GM21367 (cell line): Measurements from ENCODE around the gene ABL1.

ENCODE experiments used
- ATAC-seq: cut with Tn5 transposase; IDR thresholded peaks from one replicate; pipeline ENCODE4 v1.9.1; 2021; ENCODE audit not compliant: unreplicated experiment

ABL1 gene

DNA sequence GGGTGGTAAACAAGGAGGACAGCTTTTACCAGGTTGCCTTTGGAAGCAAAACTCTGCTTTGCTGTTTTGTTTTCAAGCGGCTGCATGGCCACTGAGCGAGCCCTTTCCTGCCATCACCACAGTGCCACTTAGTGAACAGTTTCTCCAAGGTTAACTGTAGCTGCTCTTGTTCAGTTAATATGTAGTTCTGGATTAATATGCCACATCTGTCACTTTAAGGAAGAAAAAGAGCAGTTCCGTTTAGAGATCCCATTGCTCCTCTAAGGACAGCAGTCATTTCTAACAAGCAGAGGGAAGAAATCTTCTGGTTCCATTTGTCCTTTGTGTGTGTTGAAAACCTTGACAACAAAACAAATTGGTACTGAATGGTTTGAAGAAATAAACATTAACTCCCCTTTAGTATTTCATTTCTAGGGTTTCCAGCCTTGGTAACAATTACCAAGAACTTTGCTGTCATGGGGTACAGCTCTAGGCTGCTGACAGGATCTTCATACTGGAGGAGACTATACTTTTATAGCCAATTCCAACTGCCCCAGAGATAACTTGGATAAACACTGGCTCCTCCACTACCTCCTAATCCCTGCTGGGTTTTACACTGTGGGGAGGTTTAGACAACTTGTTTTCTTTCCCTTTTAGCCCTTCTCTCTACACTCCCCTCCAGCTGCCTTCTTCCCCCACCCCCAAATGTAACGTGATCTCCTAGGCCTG lies 10.3 kb upstream of the ABL1 start:
- ATAC-seq = no peak

GRCh38 chr9:130825351-130825651 lies 9.8 kb upstream of the ABL1 start:
- no peak for ATAC-seq

- no peak for ATAC-seq
Measured at GRCh38 chr9:130825809-130826208, 9.2 kb upstream of the ABL1 start.

DNA sequence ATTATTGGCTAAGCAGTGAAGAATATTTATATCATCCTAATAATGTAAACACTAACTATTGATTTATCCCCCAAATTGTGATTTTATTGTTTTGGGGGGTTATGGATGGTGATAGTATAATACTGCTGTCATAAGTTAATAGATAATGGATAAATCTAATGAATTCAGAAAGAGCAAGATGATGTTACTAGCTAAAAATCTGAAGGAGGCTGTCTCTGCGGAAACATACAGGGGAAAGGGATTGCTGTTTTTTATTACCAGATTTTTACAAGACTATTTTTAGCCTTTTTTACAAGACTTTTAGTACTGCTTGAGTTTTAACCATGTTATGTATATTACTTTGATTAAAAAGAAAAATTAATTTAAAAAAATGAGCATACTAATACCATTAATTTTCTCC lies 5.3 kb upstream of the ABL1 start:
- ATAC-seq = no peak

DNA sequence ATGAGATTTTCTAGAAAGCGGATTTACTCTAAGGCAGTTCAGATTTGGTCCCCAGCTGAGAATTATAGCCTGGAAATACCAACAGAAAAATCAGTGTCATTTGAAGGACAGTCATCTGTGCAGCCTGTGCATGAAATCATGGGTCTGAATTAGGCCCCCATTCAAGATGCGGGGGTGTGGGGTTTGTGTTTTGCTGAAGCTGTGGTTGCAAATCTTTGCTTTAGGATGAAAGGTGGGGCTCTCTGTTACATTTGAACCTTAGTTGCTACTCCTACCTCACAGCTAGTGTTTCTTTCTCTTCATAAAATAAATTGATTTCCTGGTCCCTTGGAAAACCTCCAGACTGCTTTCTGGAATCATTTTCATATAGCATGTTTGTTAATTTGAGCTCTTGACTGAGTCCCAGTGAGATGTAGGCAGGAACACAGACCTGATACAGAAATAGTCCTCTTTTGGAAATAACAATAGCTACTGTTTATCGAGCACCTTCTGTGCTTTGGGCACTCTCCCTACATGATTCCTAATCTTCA lies 4.8 kb upstream of the ABL1 start:
- ATAC-seq = no peak

GRCh38 chr9:130831077-130831476 lies 4.0 kb upstream of the ABL1 start:
- no peak for ATAC-seq

DNA sequence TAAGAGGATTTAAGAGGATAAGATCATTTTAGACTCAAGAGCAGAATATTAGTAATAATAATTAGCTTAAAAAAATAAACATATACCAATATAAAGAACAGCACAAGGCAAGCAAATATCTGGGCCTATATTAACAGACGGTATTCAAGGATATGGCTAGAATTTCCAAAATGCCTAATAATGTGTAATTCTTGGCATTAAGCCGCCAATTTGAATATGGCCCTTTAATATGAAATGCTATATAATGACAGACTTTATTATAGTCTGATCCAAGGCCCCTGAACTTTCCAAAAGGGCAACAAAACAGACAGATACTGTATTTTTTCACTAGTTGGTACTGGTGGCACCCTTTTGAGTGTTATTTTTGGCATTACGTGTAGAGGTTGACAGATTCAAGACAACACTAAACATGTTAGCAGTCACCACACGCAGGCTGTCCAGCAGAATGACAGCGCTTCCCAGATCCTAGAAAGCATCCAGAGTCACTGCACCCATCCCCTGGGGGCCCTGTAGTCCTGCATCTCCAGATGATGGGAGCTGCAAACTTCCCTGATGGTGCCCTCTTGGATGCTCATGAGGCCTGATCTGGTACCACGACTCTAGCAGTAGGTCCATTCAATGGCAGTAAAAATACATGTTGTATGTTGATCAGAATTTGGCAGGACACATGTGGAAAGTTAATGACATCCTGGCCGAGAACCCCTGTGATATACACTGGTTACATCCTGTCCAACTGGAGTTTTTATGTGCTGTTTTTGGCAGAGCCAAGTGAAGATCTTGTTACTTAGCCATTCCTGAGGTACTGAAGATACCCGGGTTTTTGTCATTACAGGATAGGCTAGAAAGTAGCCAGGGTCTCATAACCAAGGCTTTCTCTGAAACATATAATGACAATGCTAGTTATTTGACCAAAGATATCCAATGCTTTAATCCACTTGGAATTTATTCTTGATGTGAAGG lies 1.7 kb upstream of the ABL1 start:
- ATAC-seq = no peak

- ATAC-seq = no peak
Measured at GRCh38 chr9:130835441-130836298, 616 bp downstream of the ABL1 start.

DNA sequence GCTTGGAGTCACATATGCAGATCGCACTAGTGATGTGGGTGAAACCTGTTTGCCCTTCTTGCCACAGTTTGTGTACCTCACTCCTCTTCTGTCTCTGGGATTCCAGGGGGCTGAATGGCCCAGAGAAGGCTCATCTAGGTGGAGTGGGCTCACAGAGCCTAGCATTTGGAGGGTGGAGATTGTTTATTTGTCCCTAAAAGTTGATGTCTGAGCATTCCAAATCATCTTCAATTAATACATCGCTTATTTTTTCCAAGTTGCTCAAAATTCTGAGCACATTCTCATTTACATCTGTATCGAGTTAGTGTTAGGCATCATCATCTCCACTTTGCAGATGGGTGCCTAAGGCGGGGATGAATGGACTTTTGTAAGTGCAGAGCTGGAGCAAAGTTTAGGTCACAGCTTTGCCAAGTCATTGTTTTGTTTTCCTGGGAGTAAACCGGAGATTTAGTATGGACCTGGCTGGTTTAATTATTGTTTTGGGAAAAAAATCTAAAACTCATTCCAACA lies 2.0 kb downstream of the ABL1 start:
- ATAC-seq = no peak

GRCh38 chr9:130837643-130838042 lies 2.6 kb downstream of the ABL1 start:
- ATAC-seq = no peak

DNA sequence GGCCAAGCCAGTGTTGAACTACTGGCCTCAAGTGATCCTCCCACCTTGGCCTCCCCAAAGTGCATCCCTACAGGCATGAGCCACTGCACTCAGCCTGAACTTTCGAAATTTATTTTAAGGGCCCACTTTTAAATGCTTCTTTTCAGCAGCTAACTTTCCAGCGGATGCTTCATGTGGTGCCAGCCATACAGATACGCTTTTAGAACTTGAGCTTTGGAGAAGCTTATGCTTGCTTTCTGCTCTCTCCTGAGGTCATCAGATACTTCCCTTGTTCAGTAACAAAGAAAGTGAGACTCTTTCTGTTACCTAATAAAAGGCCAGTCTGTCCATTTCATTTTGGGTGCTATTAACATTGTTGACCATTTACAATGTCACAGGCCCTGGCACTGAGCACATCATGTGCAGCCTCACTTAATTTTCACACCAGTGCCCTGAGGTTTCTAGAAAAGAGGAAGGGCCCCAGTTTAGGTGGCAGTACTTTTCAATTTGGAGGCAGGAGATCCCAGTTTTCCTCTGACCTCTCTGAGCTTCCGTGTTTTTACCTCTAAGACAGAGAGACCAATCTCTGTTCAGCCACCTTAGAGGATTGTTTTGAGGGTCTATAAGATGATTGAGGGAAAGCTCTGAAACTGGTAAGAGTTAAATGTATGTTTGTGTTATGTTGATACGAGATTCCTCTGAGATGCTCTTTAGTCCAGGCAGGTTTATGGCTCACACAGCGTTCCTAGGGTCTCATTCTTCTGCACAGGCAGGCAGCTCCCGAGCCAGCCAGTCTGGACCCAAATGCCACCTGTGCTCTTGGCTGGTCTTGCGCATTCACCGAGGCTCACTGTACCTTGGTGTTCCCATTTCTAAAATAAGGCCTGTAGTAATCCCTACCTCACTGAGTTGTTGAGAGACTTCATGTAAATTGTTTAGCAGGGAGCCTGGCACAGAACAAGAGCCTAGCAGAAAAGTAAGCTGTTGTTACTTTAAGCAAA lies 4.4 kb downstream of the ABL1 start:
- no peak for ATAC-seq

DNA sequence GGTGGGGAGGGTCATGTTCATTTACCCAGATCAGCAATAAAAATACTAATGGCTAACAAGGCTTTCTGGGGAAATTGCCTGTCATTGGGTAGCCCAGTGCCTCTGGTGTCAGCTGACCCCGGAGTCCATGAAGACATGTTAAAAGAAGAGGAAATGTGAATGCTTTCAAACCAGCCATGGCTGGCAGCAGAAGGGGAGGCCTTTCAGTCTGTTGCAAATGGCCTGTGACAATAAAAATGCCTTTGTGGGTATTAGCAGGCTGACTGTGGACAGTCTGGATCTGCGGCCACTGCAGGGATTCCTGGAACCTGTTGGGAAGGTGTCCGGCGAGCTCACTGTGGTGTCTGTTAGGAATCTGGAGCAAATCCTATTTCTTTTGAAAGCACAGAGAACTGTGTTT lies 7.5 kb downstream of the ABL1 start:
- ATAC-seq = no peak

- ATAC-seq = no peak
Measured at GRCh38 chr9:130843049-130843908, 8.2 kb downstream of the ABL1 start.

DNA sequence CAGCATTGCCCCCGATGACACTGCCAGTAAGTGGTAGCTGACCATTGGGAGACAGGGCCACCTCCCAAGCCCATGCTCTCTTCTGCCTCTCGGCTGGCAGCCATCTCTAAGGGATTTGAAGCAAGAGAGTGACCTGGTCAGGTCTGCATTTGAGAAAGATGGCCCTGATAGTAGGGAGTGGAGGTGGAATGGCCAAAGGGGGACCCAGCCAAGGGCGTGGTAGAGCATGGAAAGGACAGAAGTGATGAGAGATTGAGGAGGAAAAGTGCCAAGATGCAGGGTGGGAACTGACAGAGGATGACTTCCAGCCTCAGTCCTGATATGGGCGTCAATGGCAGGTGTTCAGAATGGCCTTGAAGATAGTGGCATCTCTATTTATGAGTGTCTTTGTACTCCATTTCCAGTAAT lies 9.0 kb downstream of the ABL1 start:
- ATAC-seq = no peak

GRCh38 chr9:130845254-130845653 lies 10.2 kb downstream of the ABL1 start:
- no peak for ATAC-seq

GRCh38 chr9:130845901-130846481 lies 10.9 kb downstream of the ABL1 start:
- ATAC-seq = no peak

DNA sequence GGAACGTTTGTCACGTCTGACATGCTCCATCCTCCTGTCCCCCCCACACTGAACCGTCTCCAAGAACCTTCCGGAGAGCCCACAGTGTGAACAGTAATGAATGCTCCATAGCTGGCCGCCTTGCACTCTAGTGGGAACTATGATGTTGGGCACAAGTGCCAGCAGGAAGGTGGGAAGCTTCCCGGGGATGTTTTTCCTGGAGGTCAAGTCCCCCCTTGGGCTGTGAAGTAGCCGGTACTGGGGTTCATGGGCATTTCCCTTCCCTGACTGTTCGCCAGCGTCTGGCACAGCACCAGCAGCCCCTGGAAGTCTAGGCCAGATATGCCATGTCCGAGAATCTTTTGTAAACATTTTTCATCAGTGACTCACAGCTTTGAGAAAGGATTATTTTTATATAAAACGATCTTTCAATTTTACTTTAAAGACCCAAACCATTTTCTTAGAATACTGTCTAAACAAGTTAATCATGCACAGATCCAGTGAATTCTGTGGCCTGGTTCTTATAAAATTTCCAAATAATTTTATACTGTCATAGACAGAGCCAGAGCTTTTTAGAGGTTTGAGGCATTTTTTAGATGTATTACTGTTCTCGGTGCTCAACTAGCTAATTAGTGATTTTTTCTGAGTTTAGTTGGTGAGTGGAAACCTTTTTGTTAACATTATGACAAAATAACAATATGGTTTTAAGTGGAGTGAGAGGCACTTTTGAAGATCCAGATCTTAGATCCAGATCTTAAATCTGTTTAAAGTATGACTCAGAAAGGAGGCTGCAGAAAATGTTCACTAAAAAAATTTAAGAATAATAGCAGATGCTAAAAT lies 11.6 kb downstream of the ABL1 start:
- no peak for ATAC-seq
